HL-60/S4 treated with retinoic acid at 250 ng/mL for 4 days and 3 days (cell line): ENCODE data around the gene ZNF343.
"Not testable (repeated sequence)": the region's sequence is repeated elsewhere in the genome, so short reads cannot be mapped to it uniquely, and the experiment has no call there.

Source experiments
- in situ Hi-C: fragments of 300-500 bp; cut with MboI; formaldehyde crosslinking; loops from 2 replicates; pipeline ENCODE4 v1.7.0; 2022; ENCODE audit warnings: low sequenced_read_pairs

Gene ZNF343

GRCh38 chr20:2521369-2522305, 12.9 kb upstream of the ZNF343 start:
- in situ Hi-C loops, result no loop called here

DNA sequence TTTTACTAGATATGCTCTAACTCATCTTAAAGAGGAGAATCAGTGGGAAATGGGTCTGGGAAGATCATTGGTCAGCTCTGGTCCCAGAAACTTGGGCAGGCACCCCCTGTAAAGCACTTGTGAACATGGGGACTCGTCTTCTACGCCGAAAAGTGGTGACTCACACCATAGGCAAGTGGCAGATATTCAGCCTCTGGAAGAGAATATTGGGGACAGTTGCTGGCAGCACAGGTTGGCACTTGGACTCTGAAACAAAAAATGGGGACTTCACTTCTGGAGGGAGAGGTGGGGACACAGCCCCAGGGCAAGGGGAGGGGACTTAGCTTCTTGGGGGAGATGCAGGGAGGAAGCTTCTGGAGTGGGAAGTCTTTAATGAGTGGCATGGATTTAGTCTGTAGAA, 11.9 kb upstream of the ZNF343 start:
- in situ Hi-C loops, result no loop called here

- in situ Hi-C loops, result no loop called here
Observed at GRCh38 chr20:2519115-2519809, 10.5 kb upstream of the ZNF343 start.

- in situ Hi-C loops, result no loop called here
Observed at GRCh38 chr20:2518558-2518957, 9.8 kb upstream of the ZNF343 start.

GRCh38 chr20:2518096-2518495, 9.4 kb upstream of the ZNF343 start:
- in situ Hi-C loops, result no loop called here

DNA sequence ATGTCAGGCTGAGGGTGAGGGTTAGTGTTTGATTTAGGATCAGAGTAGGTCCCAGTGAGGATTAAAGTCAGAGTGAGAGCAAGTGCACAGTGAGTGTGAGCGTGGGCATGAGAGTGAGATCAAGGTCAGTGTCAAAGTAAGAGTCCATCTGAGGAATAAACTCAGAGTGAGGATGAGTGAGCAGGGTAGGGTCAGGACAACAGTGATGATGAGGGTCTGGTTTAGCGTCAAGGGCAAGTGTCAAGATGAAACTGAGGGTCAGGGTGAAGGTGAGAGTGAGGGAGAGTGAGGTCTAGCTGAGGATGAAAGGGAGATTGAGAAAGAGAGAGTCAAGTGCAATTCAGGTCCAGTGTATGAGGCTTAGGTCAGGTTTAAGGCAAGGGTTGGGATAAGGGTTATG, 7.7 kb upstream of the ZNF343 start:
- in situ Hi-C loops, result no loop called here

DNA sequence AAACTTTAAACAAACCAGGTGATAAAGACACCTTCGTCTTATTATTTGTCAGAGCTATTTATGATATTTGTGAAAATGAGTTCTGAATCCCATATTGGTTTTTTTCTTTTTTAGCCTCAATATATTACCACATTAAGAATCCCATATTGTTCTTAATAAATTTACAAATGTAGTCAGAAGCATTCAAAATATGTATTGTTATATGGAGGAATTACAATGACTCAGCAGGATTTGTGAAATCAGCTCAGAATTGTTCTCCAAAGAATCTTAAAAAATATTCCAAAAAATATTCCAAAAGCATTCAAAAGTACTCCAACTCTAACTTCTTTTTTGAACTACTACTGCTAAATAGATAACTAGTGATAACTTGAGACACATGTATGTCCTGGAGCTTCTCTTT, 6.5 kb upstream of the ZNF343 start:
- in situ Hi-C loops, result no loop called here

DNA sequence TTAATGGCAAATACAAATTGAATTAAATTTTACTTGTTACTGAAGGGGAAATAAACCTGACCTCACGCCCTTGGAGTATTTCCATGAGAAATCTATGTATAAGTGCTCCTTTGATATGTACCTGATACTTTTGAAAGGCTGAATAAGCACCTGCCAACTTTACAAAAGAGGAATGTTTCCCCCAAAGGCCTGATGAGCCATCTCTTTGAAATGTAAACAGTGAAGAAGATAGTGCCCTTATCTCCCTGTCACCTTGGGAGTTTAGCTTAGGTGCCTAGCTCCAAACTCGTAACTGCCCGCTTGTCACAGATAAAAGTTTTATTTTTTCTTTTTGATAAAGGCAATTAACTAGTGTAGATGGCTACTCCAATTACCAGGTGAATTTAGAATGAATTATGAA, 1.1 kb upstream of the ZNF343 start:
- in situ Hi-C loops, result no loop called here

GRCh38 chr20:2509468-2509781, 710 bp upstream of the ZNF343 start:
- in situ Hi-C loops, result no loop called here

GRCh38 chr20:2507875-2508630, 662 bp downstream of the ZNF343 start:
- in situ Hi-C loops, result no loop called here

DNA sequence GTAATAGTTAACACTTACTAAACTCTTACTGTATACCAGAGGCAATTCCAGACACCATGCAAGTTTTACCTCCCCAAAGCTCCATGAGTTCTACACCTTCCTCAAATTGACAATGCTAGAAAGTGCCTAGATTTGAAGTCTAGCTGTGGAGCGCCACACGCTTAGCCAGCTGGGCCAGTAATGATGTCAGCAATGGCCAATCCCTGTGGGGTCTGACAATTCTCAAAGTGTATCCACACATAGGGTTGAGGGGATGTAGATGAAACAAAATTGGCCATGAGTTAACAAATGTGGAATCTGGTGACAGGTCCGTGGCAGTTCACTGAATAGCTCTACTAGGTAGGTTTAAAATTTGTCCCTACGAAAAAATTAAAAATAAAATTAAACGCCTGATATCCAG, 1.3 kb downstream of the ZNF343 start:
- in situ Hi-C loops, result no loop called here

- in situ Hi-C loops, result not testable (repeated sequence)
Observed at GRCh38 chr20:2506426-2506825, 2.3 kb downstream of the ZNF343 start.

DNA sequence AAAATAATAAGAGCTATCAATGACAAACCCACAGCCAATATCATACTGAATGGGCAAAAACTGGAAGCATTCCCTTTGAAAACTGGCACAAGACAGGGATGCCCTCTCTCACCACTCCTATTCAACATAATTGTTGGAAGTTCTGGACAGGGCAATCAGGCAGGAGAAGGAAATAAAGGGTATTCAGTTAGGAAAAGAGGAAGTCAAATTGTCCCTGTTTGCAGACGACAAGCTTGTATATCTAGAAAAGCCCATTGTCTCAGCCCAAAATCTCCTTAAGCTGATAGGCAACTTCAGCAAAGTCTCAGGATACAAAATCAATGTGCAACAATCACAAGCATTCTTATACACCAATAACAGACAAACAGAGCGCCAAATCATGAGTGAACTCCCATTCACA, 3.9 kb downstream of the ZNF343 start:
- in situ Hi-C loops, result not testable (repeated sequence)

DNA sequence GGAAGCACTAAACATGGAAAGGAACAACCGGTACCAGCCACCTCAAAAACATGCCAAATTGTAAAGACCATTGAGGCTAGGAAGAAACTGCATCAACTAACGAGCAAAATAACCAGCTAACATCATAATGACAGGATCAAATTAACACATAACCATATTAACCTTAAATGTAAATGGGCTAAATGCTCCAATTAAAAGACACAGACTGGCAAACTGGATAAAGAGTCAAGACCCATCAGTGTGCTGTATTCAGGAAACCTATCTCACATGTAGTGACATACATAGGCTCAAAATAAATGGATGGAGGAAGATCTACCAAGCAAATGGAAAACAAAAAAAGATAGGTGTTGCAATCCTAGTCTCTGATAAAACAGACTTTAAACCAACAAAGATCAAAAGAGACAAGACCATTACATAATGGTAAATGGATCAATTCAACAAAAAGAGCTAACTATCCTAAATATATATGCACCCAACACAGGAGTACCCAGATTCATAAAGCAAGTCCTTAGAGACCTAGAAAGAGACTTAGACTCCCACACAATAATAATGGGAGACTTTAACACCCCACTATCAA, 5.8 kb downstream of the ZNF343 start:
- in situ Hi-C loops, result not testable (repeated sequence)

DNA sequence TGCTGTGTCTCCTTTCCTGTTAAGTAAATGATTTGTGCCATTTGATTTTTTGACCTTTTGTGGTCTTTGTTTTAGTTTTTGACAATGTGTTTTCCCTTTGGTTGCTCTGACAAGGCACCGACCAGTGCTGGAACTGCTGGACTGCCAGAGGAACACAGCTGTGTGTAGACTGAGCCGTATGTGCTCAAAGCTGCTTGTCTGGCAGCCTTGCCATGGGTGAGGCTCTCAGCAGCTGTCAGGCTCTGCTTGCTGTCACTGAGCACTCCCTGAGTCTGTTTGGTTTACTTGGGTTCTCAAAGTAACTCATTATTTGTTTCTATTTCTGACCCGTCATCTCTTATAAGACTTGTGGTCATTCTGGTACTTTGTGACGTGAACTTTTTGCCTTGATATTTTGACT, 23.1 kb downstream of the ZNF343 start:
- in situ Hi-C loops, result no loop called here

DNA sequence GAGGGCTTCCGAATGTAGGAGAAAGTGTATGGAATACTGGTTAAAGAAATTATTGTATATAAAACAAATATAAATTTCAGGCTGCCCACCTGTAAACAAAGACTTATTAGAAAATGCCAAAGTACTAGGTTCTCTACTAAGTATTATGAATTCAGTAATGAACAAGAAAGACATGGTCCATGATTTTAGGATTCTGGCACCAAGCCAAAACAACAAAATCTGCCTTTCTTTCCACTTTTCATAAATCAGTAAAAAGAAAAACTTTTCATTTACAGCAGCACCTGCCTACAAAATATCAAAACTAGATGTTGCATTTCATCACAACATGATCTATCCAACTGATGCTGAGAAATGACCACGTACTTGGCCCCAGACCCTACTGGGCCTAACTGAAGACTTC, 23.6 kb downstream of the ZNF343 start:
- in situ Hi-C loops, result no loop called here

GRCh38 chr20:2483504-2483903, 25.2 kb downstream of the ZNF343 start:
- in situ Hi-C loops, result no loop called here

GRCh38 chr20:2480381-2480780, 28.3 kb downstream of the ZNF343 start:
- in situ Hi-C loops, result no loop called here

DNA sequence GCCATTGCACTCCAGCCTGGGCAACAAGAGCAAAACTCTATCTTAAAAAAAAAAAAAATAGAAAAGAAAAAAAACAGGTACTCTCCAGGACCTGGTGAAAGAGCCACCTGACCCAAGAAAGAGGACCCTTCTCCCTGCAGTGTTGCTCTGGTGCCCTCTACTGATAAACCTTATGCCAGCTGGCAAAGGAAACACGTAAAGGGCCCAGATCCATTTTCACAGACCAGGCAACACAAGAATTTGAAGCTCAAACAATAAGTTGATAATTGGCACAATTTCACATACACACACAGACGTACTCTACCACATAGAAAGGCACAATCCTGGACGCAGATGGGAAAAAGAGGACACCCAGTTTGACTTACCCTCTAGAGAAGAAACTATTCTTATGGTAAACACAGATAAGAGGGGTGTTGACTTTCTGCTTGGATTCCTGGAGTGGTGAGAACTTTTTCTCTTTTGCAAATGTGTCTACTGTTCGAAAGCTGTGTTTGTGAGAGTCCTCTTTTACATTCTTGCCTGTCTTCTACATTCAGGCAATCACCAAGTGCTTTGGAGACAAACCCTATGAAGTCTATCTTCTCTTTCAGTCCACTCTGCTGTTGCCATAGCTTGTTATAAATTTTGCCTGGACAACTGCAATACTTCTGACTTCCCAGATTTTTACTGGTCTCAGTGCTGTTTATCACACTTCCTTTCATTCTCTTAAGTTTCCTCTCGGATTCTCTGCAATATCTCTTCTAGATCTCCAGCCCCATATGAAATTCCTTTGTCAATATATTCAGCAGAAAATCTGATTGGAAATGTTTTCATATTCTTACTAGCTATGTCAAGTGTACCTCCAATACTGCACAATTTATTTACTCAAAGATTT, 31.7 kb downstream of the ZNF343 start:
- in situ Hi-C loops, result no loop called here
